ENCODE results near the gene ACTR3C.
"Not testable (repeated sequence)": the region's sequence is repeated elsewhere in the genome, so short reads cannot be mapped to it uniquely, and the experiment has no call there.

ACTR3C gene

GRCh38 chr7:150312649-150313366 lies 10.5 kb downstream of the ACTR3C start:
- DNase-seq: peak in 1 of 4 experiments; percentile 13

GRCh38 chr7:150311711-150312110 lies 11.6 kb downstream of the ACTR3C start:
- DNase-seq: peak in 1 of 4 experiments; percentile 16

GRCh38 chr7:150311146-150311545 lies 12.2 kb downstream of the ACTR3C start:
- DNase-seq: no peak

GRCh38 chr7:150308575-150308974 lies 14.8 kb downstream of the ACTR3C start:
- no peak for DNase-seq

- no peak for DNase-seq
Observed at GRCh38 chr7:150307904-150308303, 15.4 kb downstream of the ACTR3C start.

GRCh38 chr7:150307129-150307528 lies 16.2 kb downstream of the ACTR3C start:
- DNase-seq: no peak

GRCh38 chr7:150306377-150306776 lies 17.0 kb downstream of the ACTR3C start:
- not testable (repeated sequence) for DNase-seq

GRCh38 chr7:150305903-150306284 lies 17.5 kb downstream of the ACTR3C start:
- not testable (repeated sequence) for DNase-seq

- DNase-seq: not testable (repeated sequence)
Observed at GRCh38 chr7:150305259-150305902, 18.0 kb downstream of the ACTR3C start.

GRCh38 chr7:150304499-150305258 lies 18.7 kb downstream of the ACTR3C start:
- not testable (repeated sequence) for DNase-seq

- DNase-seq: not testable (repeated sequence)
Observed at GRCh38 chr7:150302908-150303310, 20.4 kb downstream of the ACTR3C start.

GRCh38 chr7:150297978-150298377 lies 25.4 kb downstream of the ACTR3C start:
- not testable (repeated sequence) for DNase-seq

- DNase-seq: not testable (repeated sequence)
Observed at GRCh38 chr7:150296802-150297201, 26.5 kb downstream of the ACTR3C start.

- not testable (repeated sequence) for DNase-seq
Observed at GRCh38 chr7:150295614-150296013, 27.7 kb downstream of the ACTR3C start.

GRCh38 chr7:150295027-150295426 lies 28.3 kb downstream of the ACTR3C start:
- DNase-seq: not testable (repeated sequence)

- DNase-seq: not testable (repeated sequence)
Observed at GRCh38 chr7:150290317-150290716, 33.0 kb downstream of the ACTR3C start.

GRCh38 chr7:150288816-150289215 lies 34.5 kb downstream of the ACTR3C start:
- DNase-seq: not testable (repeated sequence)

GRCh38 chr7:150287815-150288214 lies 35.5 kb downstream of the ACTR3C start:
- not testable (repeated sequence) for DNase-seq

GRCh38 chr7:150285849-150286754 lies 37.2 kb downstream of the ACTR3C start:
- peak in 3 of 4 experiments; percentile 4 to 23 (median 18) for DNase-seq

GRCh38 chr7:150283608-150284007 lies 39.7 kb downstream of the ACTR3C start:
- not testable (repeated sequence) for DNase-seq

- DNase-seq: peak in 3 of 4 experiments; percentile 35 to 58 (median 36)
Observed at GRCh38 chr7:150283111-150283510, 40.2 kb downstream of the ACTR3C start.
